ENCODE measurements around the gene EZR. TPM values are rescaled to one million over a fixed set of nuclear protein-coding genes. Genes with fewer than 3 reads are reported as not detected.

EZR gene
- total and polyA plus RNA-seq, 2 of the 13 experiments (the other 11 are each of a cell fraction or from before 2014, with no cell fraction given): 34.7 to 60.3 TPM

- no peak for TF ChIP-seq ZNF569 (CRISPR knock-in tag; IDR thresholded peaks at IDR 0.05; ENCODE audit: borderline replicate concordance)
- TF ChIP-seq SOX5 (CRISPR knock-in tag; IDR thresholded peaks at IDR 0.05; ENCODE audit: borderline replicate concordance): peak; percentile 30; the same call in 1 of the 2 replicates
- no peak for TF ChIP-seq NFYC (CRISPR knock-in tag; IDR thresholded peaks at IDR 0.05)
- TF ChIP-seq, protein P1, sequence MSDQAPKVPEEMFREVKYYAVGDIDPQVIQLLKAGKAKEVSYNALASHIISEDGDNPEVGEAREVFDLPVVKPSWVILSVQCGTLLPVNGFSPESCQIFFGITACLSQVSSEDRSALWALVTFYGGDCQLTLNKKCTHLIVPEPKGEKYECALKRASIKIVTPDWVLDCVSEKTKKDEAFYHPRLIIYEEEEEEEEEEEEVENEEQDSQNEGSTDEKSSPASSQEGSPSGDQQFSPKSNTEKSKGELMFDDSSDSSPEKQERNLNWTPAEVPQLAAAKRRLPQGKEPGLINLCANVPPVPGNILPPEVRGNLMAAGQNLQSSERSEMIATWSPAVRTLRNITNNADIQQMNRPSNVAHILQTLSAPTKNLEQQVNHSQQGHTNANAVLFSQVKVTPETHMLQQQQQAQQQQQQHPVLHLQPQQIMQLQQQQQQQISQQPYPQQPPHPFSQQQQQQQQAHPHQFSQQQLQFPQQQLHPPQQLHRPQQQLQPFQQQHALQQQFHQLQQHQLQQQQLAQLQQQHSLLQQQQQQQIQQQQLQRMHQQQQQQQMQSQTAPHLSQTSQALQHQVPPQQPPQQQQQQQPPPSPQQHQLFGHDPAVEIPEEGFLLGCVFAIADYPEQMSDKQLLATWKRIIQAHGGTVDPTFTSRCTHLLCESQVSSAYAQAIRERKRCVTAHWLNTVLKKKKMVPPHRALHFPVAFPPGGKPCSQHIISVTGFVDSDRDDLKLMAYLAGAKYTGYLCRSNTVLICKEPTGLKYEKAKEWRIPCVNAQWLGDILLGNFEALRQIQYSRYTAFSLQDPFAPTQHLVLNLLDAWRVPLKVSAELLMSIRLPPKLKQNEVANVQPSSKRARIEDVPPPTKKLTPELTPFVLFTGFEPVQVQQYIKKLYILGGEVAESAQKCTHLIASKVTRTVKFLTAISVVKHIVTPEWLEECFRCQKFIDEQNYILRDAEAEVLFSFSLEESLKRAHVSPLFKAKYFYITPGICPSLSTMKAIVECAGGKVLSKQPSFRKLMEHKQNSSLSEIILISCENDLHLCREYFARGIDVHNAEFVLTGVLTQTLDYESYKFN (CRISPR knock-in tag; conservative IDR thresholded peaks at IDR 0.05): peak; percentile 83
- TF ChIP-seq ZBTB25 (CRISPR knock-in tag; IDR thresholded peaks at IDR 0.05): no peak
- TF ChIP-seq HDAC2 (CRISPR knock-in tag; IDR thresholded peaks at IDR 0.05): peak; percentile 59; the same call in 1 of the 2 replicates
- TF ChIP-seq BRF2 (CRISPR knock-in tag; IDR thresholded peaks at IDR 0.05): peak; percentile 44; the same call in 1 of the 2 replicates
- no peak for TF ChIP-seq TBL1XR1 (IDR thresholded peaks at IDR 0.05; ENCODE audit: borderline replicate concordance, low read length, partially characterized antibody)
- TF ChIP-seq ELF3 (CRISPR knock-in tag; IDR thresholded peaks at IDR 0.05): peak; percentile 52; the same call in 1 of the 2 replicates
- 0 out of 2 replicates have a peak, but pooled peaks have one; percentile 50 for TF ChIP-seq CSRNP1 (CRISPR knock-in tag; IDR thresholded peaks at IDR 0.05)
- TF ChIP-seq FOSL1 (CRISPR knock-in tag; IDR thresholded peaks at IDR 0.05; ENCODE audit: borderline replicate concordance): no peak
- TF ChIP-seq MTF2 (CRISPR knock-in tag; IDR thresholded peaks at IDR 0.05; ENCODE audit: borderline replicate concordance): peak; percentile 68; the same call in 1 of the 2 replicates
- TF ChIP-seq ZMYM2 (CRISPR knock-in tag; IDR thresholded peaks at IDR 0.05): no peak
- TF ChIP-seq, protein P2, sequence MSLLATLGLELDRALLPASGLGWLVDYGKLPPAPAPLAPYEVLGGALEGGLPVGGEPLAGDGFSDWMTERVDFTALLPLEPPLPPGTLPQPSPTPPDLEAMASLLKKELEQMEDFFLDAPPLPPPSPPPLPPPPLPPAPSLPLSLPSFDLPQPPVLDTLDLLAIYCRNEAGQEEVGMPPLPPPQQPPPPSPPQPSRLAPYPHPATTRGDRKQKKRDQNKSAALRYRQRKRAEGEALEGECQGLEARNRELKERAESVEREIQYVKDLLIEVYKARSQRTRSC (CRISPR knock-in tag; IDR thresholded peaks at IDR 0.05; ENCODE audit: low read depth): no peak
- no peak for TF ChIP-seq AKAP8 (CRISPR knock-in tag; IDR thresholded peaks at IDR 0.05)
- TF ChIP-seq ZNF292 (CRISPR knock-in tag; IDR thresholded peaks at IDR 0.05; ENCODE audit: borderline replicate concordance, low read depth): 0 out of 2 replicates have a peak, but pooled peaks have one; percentile 10
- TF ChIP-seq, protein P3, sequence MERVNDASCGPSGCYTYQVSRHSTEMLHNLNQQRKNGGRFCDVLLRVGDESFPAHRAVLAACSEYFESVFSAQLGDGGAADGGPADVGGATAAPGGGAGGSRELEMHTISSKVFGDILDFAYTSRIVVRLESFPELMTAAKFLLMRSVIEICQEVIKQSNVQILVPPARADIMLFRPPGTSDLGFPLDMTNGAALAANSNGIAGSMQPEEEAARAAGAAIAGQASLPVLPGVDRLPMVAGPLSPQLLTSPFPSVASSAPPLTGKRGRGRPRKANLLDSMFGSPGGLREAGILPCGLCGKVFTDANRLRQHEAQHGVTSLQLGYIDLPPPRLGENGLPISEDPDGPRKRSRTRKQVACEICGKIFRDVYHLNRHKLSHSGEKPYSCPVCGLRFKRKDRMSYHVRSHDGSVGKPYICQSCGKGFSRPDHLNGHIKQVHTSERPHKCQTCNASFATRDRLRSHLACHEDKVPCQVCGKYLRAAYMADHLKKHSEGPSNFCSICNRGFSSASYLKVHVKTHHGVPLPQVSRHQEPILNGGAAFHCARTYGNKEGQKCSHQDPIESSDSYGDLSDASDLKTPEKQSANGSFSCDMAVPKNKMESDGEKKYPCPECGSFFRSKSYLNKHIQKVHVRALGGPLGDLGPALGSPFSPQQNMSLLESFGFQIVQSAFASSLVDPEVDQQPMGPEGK (CRISPR knock-in tag; IDR thresholded peaks at IDR 0.05): peak; percentile 82
- no peak for TF ChIP-seq ZFP90 (CRISPR knock-in tag; IDR thresholded peaks at IDR 0.05; ENCODE audit: borderline replicate concordance)
These were observed 19.9 kb downstream of the EZR start (continued) for GRCh38 chr6:158799051-158799792.
